Diencephalon (tissue), 1 donor: Measurements from ENCODE around the gene DDT. TPM values are rescaled to one million over a fixed set of nuclear protein-coding genes. Genes with fewer than 3 reads are reported as not detected.

ENCODE experiments used
- total RNA-seq: library from RNA; depleted of rRNA; stranded (reverse); fragments of >200 nt; gene quantifications from one replicate; pipeline ENCODE4 v1.2.3, GENCODE V29; 2014

DDT gene
- 48.2 TPM for total RNA-seq

GRCh38 chr22:23974345-23974744 lies at the start of gene DDT:
TSS of gene DDT (minus strand) at chr22:23974441. CDS start at chr22:23974414, 27 bp downstream.

GRCh38 chr22:24005201-24005600 lies 31.0 kb upstream of the DDT start, which contains the start of gene GSTT4:
TSS of gene GSTT4 (minus strand) at chr22:24005453. CDS start at chr22:24005356, 97 bp downstream.

GRCh38 chr22:23979557-23980240 lies 5.5 kb upstream of the DDT start, which contains the start of gene GSTT2:
TSS of gene GSTT2 (plus strand) at chr22:23980134.

DNA sequence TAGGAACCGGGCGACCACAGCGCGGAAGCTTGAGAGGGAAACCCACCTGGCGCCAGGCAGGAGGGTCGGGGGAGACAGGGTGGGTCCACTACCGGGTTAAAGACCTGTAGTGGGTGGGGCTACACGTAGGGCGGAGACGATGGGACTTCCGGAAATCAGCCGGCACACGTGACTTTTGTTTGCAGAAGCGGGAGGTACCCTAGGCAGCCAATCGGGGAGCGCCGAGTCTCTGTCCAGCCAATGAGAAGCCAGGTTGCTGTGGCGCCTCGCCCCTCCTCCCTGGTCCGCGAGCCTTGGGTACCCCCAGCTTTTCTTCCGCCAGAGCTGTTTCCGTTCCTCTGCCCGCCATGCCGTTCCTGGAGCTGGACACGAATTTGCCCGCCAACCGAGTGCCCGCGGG lies 7.7 kb downstream of the DDT start, which contains the start of gene DDTL:
TSS of gene DDTL (plus strand) at position 321 of the 400 bp plus-strand sequence. CDS start at position 348, 27 bp downstream.

GRCh38 chr22:23961084-23961771 lies 13.0 kb downstream of the DDT start, which contains the start of gene GSTT2B:
TSS of gene GSTT2B (minus strand) at chr22:23961195. CDS start at chr22:23961131, 64 bp downstream.

Other genes starting within 250 kb of the DDT start
- gene ZNF70, start 223.3 kb downstream of the DDT start, total RNA-seq = 4.6 TPM
- not detected for gene VPREB3, start 220.0 kb downstream of the DDT start, total RNA-seq
- 2.1 TPM for gene C22orf15, start 211.5 kb downstream of the DDT start, total RNA-seq
- gene CHCHD10, start 206.5 kb downstream of the DDT start, total RNA-seq = 8.3 TPM
- 14.3 TPM for gene MMP11, start 201.6 kb downstream of the DDT start, total RNA-seq
- gene SMARCB1, start 187.5 kb downstream of the DDT start, total RNA-seq = 30.9 TPM
- 1.6 TPM for gene DERL3, start 135.4 kb downstream of the DDT start, total RNA-seq
- 25.6 TPM for gene SLC2A11, start 116.6 kb downstream of the DDT start, total RNA-seq
- 160 TPM for gene MIF, start 80.1 kb downstream of the DDT start, total RNA-seq
- 4.6 TPM for gene GSTT2B, start 13.2 kb downstream of the DDT start, total RNA-seq
- 3.9 TPM for gene DDTL, start 7.6 kb downstream of the DDT start, total RNA-seq
- gene GSTT2, start 5.7 kb upstream of the DDT start, total RNA-seq = 0.46 TPM
- gene GSTT4, start 31.0 kb upstream of the DDT start, total RNA-seq = not detected
- 42.4 TPM for gene CABIN1, start 36.9 kb upstream of the DDT start, total RNA-seq
- 0.23 TPM for gene SUSD2, start 207.0 kb upstream of the DDT start, total RNA-seq